ENCODE results near the gene SLC66A2. TPM values are rescaled to one million over a fixed set of nuclear protein-coding genes. Genes with fewer than 3 reads are reported as not detected.

The SLC66A2 gene
- total RNA-seq, 1 experiment from 2014 or later, result 19.5 TPM

DNA sequence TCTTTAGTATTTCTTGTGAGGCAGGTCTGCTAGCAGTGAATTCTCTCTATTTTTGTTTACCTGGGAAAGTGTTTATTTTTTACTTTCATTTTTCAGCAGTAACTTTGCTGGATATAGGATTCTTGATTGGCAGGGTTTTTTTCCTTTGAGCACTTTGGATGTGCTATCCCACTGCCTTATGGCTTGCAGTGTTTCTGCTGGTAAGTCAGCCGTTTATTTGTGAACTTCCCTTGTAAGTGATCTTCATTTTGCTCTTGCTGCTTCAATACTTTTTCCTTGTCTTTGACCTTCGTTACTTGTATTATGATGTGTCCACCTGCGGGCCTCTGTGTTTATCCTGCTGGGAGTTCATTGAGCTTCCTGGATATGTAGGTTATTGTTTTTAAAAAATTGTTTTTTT lies 54.7 kb downstream of the SLC66A2 start:
- intact Hi-C loops (cut with micrococcal nuclease; ENCODE audit: unreplicated experiment), result no loop called here
- Histone ChIP-seq H3K9me3 (no peaks in the 10 kb centered on the region), H3K36me3 (ENCODE audit: control insufficient read depth, insufficient read depth, low read length) (no peaks in the 10 kb centered on the region), H3K4me1 (no peaks in the 10 kb centered on the region), H3K27me3 (replicated peaks; ENCODE audit: control insufficient read depth, insufficient read depth, low read length) (no peaks in the 10 kb centered on the region), H3K4me3 (ENCODE audit: low read depth, low read length) (no peak overlapping the region)
- no peak overlapping the region for H3K4me3 Mint-ChIP-seq (ENCODE audit: unreplicated experiment)
- H3K9me3 Mint-ChIP-seq (ENCODE audit: unreplicated experiment), result peaks cover 43% of the 10 kb centered on the region
- ChIA-PET POLR2A (no interaction called here), CTCF (no interaction called here)
- peaks cover 15% of the 10 kb centered on the region for H3K36me3 Mint-ChIP-seq (ENCODE audit: insufficient read depth, unreplicated experiment)
- no peaks in the 10 kb centered on the region for H3K27me3 Mint-ChIP-seq (ENCODE audit: insufficient read depth, unreplicated experiment)
- BruUV-seq (replicated peaks), result no TSS peak
- H3K4me1 Mint-ChIP-seq (ENCODE audit: low read depth, unreplicated experiment), result no peaks in the 10 kb centered on the region
- TF ChIP-seq, protein P1, sequence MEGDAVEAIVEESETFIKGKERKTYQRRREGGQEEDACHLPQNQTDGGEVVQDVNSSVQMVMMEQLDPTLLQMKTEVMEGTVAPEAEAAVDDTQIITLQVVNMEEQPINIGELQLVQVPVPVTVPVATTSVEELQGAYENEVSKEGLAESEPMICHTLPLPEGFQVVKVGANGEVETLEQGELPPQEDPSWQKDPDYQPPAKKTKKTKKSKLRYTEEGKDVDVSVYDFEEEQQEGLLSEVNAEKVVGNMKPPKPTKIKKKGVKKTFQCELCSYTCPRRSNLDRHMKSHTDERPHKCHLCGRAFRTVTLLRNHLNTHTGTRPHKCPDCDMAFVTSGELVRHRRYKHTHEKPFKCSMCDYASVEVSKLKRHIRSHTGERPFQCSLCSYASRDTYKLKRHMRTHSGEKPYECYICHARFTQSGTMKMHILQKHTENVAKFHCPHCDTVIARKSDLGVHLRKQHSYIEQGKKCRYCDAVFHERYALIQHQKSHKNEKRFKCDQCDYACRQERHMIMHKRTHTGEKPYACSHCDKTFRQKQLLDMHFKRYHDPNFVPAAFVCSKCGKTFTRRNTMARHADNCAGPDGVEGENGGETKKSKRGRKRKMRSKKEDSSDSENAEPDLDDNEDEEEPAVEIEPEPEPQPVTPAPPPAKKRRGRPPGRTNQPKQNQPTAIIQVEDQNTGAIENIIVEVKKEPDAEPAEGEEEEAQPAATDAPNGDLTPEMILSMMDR (IDR thresholded peaks at IDR 0.05; ENCODE audit: insufficient read depth in 1 of 2, low read depth in 1 of 2, low read length in 1 of 2, severe bottlenecking in 1 of 2, unreplicated experiment in 1 of 2), result no peak
- DNase-seq, result no peak
- H3K27ac Mint-ChIP-seq (ENCODE audit: unreplicated experiment), result no peak overlapping the region

DNA sequence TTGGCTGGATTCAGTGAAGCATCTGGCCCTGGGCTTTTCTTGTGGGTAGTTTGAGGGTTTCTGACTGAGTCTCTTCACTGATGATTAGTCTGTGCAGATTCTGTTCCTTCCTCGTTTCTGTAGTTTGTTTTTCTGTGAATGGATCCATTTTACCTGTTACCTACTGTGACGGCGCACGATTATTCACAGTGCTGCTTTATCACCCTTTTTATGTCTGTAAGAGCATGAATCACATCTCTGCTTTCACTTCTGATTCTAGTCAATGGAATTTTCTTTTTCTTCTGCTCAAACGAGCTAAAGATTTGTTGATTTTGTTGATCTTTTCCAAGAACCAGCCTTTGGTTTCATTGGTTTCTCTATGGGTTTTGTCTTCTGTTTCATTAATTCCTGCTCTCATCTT lies 60.8 kb downstream of the SLC66A2 start:
- intact Hi-C loops (cut with micrococcal nuclease; ENCODE audit: unreplicated experiment), result no loop called here
- no peaks in the 10 kb centered on the region for H3K9me3 ChIP-seq
- no peaks in the 10 kb centered on the region for H3K4me1 ChIP-seq
- no peak for DNase-seq
- no peaks in the 10 kb centered on the region for H3K36me3 ChIP-seq (ENCODE audit: control insufficient read depth, insufficient read depth, low read length)
- Mint-ChIP-seq H3K4me3 (ENCODE audit: unreplicated experiment) (no peak overlapping the region), H3K27me3 (ENCODE audit: insufficient read depth, unreplicated experiment) (no peaks in the 10 kb centered on the region), H3K27ac (ENCODE audit: unreplicated experiment) (no peak overlapping the region), H3K4me1 (ENCODE audit: low read depth, unreplicated experiment) (no peaks in the 10 kb centered on the region), H3K36me3 (ENCODE audit: insufficient read depth, unreplicated experiment) (peaks cover 5% of the 10 kb centered on the region), H3K9me3 (ENCODE audit: unreplicated experiment) (peaks cover 29% of the 10 kb centered on the region)
- no TSS peak for BruUV-seq (replicated peaks)
- no peaks in the 10 kb centered on the region for H3K27me3 ChIP-seq (replicated peaks; ENCODE audit: control insufficient read depth, insufficient read depth, low read length)
- no peak overlapping the region for H3K4me3 ChIP-seq (ENCODE audit: low read depth, low read length)
- TF ChIP-seq, protein P1 (IDR thresholded peaks at IDR 0.05; ENCODE audit: insufficient read depth in 1 of 2, low read depth in 1 of 2, low read length in 1 of 2, severe bottlenecking in 1 of 2, unreplicated experiment in 1 of 2), result no peak
- CTCF ChIA-PET, result no interaction called here
- POLR2A ChIA-PET, result no interaction called here

DNA sequence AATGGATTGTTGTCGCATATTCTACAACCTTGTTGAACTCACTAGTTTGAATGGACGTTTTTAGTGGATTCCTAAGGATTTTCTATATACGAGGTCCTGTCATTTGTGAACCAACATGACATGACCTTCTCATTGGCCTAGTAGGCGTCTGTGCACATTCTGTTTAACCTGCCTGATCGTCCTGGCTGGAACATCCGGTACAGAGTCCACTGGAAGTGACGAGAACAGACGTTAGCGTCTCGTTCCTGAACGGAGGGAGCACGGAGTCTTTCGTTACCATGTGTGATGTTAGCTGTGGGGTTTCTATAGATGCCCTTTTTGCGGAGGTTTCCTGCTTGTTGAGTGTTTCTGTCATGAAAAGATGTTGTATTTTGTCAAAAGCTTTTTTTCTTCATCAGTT lies 61.9 kb downstream of the SLC66A2 start:
- TF ChIP-seq, protein P1 (IDR thresholded peaks at IDR 0.05; ENCODE audit: insufficient read depth in 1 of 2, low read depth in 1 of 2, low read length in 1 of 2, severe bottlenecking in 1 of 2, unreplicated experiment in 1 of 2), result no peak
- Histone ChIP-seq H3K36me3 (ENCODE audit: control insufficient read depth, insufficient read depth, low read length) (no peaks in the 10 kb centered on the region), H3K9me3 (no peaks in the 10 kb centered on the region), H3K4me1 (no peaks in the 10 kb centered on the region), H3K27me3 (replicated peaks; ENCODE audit: control insufficient read depth, insufficient read depth, low read length) (no peaks in the 10 kb centered on the region), H3K4me3 (ENCODE audit: low read depth, low read length) (no peak overlapping the region)
- no TSS peak for BruUV-seq (replicated peaks)
- H3K27ac Mint-ChIP-seq (ENCODE audit: unreplicated experiment), result no peak overlapping the region
- POLR2A ChIA-PET, result no interaction called here
- CTCF ChIA-PET, result no interaction called here
- H3K9me3 Mint-ChIP-seq (ENCODE audit: unreplicated experiment), result peaks cover 18% of the 10 kb centered on the region
- H3K4me1 Mint-ChIP-seq (ENCODE audit: low read depth, unreplicated experiment), result no peaks in the 10 kb centered on the region
- no peaks in the 10 kb centered on the region for H3K27me3 Mint-ChIP-seq (ENCODE audit: insufficient read depth, unreplicated experiment)
- DNase-seq, result no peak
- no peaks in the 10 kb centered on the region for H3K36me3 Mint-ChIP-seq (ENCODE audit: insufficient read depth, unreplicated experiment)
- intact Hi-C loops (cut with micrococcal nuclease; ENCODE audit: unreplicated experiment), result no loop called here
- H3K4me3 Mint-ChIP-seq (ENCODE audit: unreplicated experiment), result no peak overlapping the region
